Measurements from ENCODE around the gene PRKCB. TPM values are rescaled to one million over a fixed set of nuclear protein-coding genes. Genes with fewer than 3 reads are reported as not detected.

The PRKCB gene
- total RNA-seq, 1 experiment from 2014 or later: not detected

GRCh38 chr16:24140730-24141129 lies 304.9 kb downstream of the PRKCB start:
- no peak overlapping the region for H3K4me3 Mint-ChIP-seq (ENCODE audit: low read depth, unreplicated experiment)
- H3K9me3 Mint-ChIP-seq (ENCODE audit: low read depth, unreplicated experiment): no peaks in the 10 kb centered on the region
- H3K36me3 Mint-ChIP-seq (ENCODE audit: insufficient read depth, unreplicated experiment): no peaks in the 10 kb centered on the region
- no peaks in the 10 kb centered on the region for H3K4me1 Mint-ChIP-seq (ENCODE audit: low read depth, unreplicated experiment)
- intact Hi-C loops (cut with micrococcal nuclease; ENCODE audit: unreplicated experiment): no loop called here
- peaks cover 74% of the 10 kb centered on the region for H3K27me3 Mint-ChIP-seq (ENCODE audit: unreplicated experiment)
- no peak for DNase-seq
- BruUV-seq (replicated peaks): no TSS peak
- CTCF ChIA-PET: no interaction called here
- TF ChIP-seq CTCF (IDR thresholded peaks at IDR 0.05; ENCODE audit: unreplicated experiment): no peak
- H3K27ac Mint-ChIP-seq (ENCODE audit: unreplicated experiment): no peak overlapping the region

- intact Hi-C loops (cut with micrococcal nuclease; ENCODE audit: unreplicated experiment): no loop called here
- Mint-ChIP-seq H3K4me1 (ENCODE audit: low read depth, unreplicated experiment) (no peaks in the 10 kb centered on the region), H3K27me3 (ENCODE audit: unreplicated experiment) (peaks cover 81% of the 10 kb centered on the region), H3K4me3 (ENCODE audit: low read depth, unreplicated experiment) (no peak overlapping the region), H3K36me3 (ENCODE audit: insufficient read depth, unreplicated experiment) (no peaks in the 10 kb centered on the region), H3K27ac (ENCODE audit: unreplicated experiment) (no peak overlapping the region), H3K9me3 (ENCODE audit: low read depth, unreplicated experiment) (no peaks in the 10 kb centered on the region)
- CTCF ChIA-PET: no interaction called here
- no TSS peak for BruUV-seq (replicated peaks)
- DNase-seq: no peak
- TF ChIP-seq CTCF (IDR thresholded peaks at IDR 0.05; ENCODE audit: unreplicated experiment): no peak
Measured at GRCh38 chr16:24141466-24141865, 305.7 kb downstream of the PRKCB start.

- H3K36me3 Mint-ChIP-seq (ENCODE audit: insufficient read depth, unreplicated experiment): no peaks in the 10 kb centered on the region
- CTCF ChIA-PET: no interaction called here
- H3K27ac Mint-ChIP-seq (ENCODE audit: unreplicated experiment): no peak overlapping the region
- no peak overlapping the region for H3K4me3 Mint-ChIP-seq (ENCODE audit: low read depth, unreplicated experiment)
- peaks cover 81% of the 10 kb centered on the region for H3K27me3 Mint-ChIP-seq (ENCODE audit: unreplicated experiment)
- no peak for DNase-seq
- no TSS peak for BruUV-seq (replicated peaks)
- intact Hi-C loops (cut with micrococcal nuclease; ENCODE audit: unreplicated experiment): no loop called here
- no peaks in the 10 kb centered on the region for H3K4me1 Mint-ChIP-seq (ENCODE audit: low read depth, unreplicated experiment)
- no peaks in the 10 kb centered on the region for H3K9me3 Mint-ChIP-seq (ENCODE audit: low read depth, unreplicated experiment)
- no peak for TF ChIP-seq CTCF (IDR thresholded peaks at IDR 0.05; ENCODE audit: unreplicated experiment)
Measured at GRCh38 chr16:24141917-24142316, 306.1 kb downstream of the PRKCB start.

- H3K4me1 Mint-ChIP-seq (ENCODE audit: low read depth, unreplicated experiment): no peaks in the 10 kb centered on the region
- intact Hi-C loops (cut with micrococcal nuclease; ENCODE audit: unreplicated experiment): no loop called here
- H3K9me3 Mint-ChIP-seq (ENCODE audit: low read depth, unreplicated experiment): no peaks in the 10 kb centered on the region
- no peak for TF ChIP-seq CTCF (IDR thresholded peaks at IDR 0.05; ENCODE audit: unreplicated experiment)
- BruUV-seq (replicated peaks): no TSS peak
- CTCF ChIA-PET: no interaction called here
- peaks cover 89% of the 10 kb centered on the region for H3K27me3 Mint-ChIP-seq (ENCODE audit: unreplicated experiment)
- no peaks in the 10 kb centered on the region for H3K36me3 Mint-ChIP-seq (ENCODE audit: insufficient read depth, unreplicated experiment)
- no peak overlapping the region for H3K27ac Mint-ChIP-seq (ENCODE audit: unreplicated experiment)
- no peak for DNase-seq
- no peak overlapping the region for H3K4me3 Mint-ChIP-seq (ENCODE audit: low read depth, unreplicated experiment)
Measured at GRCh38 chr16:24145927-24146326, 310.1 kb downstream of the PRKCB start.
